Spleen (tissue), 7 donors: ENCODE measurements around the gene GAS7.

Experiments used
- CTCF ChIP-seq, 11 experiments: fragments of 200-600 bp in 7 of 11; fragments of 450-650 bp in 4 of 11; sonication (generic) in 4 of 11; IDR thresholded peaks in 8 of 11; conservative IDR thresholded peaks in 3 of 11; 1 replicate in 7 of 11; 2 replicates in 4 of 11; pipeline versions ENCODE4 v1.4.0 to v1.8.0; 2016 to 2021; ENCODE audit warnings: antibody characterized with exemption in 11 of 11, inconsistent platforms in 4 of 11, mild to moderate bottlenecking in 1 of 11
- POLR2A ChIP-seq, 3 donors: fragments of 450-650 bp; IDR thresholded peaks; one replicate each; pipeline ENCODE4 v1.5.1; 2017; ENCODE audit warnings: antibody characterized with exemption in 3 of 3, mild to moderate bottlenecking in 1 of 3
- POLR2AphosphoS5 ChIP-seq, 3 donors: sonication (generic); formaldehyde crosslinking; IDR thresholded peaks; one replicate each; pipeline ENCODE4 v1.5.1; 2017; ENCODE audit warnings: antibody characterized with exemption in 3 of 3
- donor health status: DM: no; HTN: no; CAD: no; lungs with moderate emphysema.
- donor health status: DM: no; HTN: no; CAD: no.
- donor health status: DM: no; HTN: no; CAD: no.

- TF ChIP-seq CTCF (IDR thresholded peaks at IDR 0.05 in 8 of 11, conservative IDR thresholded peaks at IDR 0.05 in 3 of 11) = no peak
- no peak for TF ChIP-seq POLR2A (IDR thresholded peaks at IDR 0.05)
- TF ChIP-seq POLR2AphosphoS5 (IDR thresholded peaks at IDR 0.05) = no peak
These were observed 203.6 kb downstream of the GAS7 start for GRCh38 chr17:9994761-9995160.
